H1 (cell line): Measurements from ENCODE around the gene CDH12. TPM values are rescaled to one million over a fixed set of nuclear protein-coding genes. Genes with fewer than 3 reads are reported as not detected.

ENCODE experiments used
- polyA plus RNA-seq, 7 experiments: library from polyadenylated mRNA; depleted of rRNA in 3 of 7; stranded (reverse) in 5 of 7; unstranded in 2 of 7; fragments of >200 nt in 5 of 7; fragments of 200-250 nt in 2 of 7; gene quantifications; 1 replicate in 5 of 7; 2 replicates in 1 of 7; 4 replicates in 1 of 7; pipeline versions ENCODE4 v1.2.1 to v1.2.3, GENCODE V29; 2011 to 2013; ENCODE audit warnings: missing spikeins in 2 of 7, mixed read lengths in 2 of 7
- total RNA-seq: library from RNA; stranded (reverse); fragmentation: NEBNext Ultra II Directional; extraction: Animal tissue kit (Norgen Biotek cat#: 25700); gene quantifications from 2 replicates; pipeline ENCODE4 v1.2.1, GENCODE V29; 2021
- TF ChIP-seq, protein P1 (sequence below): fragments of 300-600 bp; sonication (generic); IDR thresholded peaks from 2 replicates; pipeline ENCODE4 v1.7.1; 2012; ENCODE audit warnings: low read length, moderate library complexity, mild to moderate bottlenecking, inconsistent platforms; ENCODE audit not compliant: insufficient replicate concordance

Gene CDH12
- total and polyA plus RNA-seq, 2 of the 8 experiments (the other 6 are each of a cell fraction or from before 2014, with no cell fraction given): 0.03 TPM; not detected in 1

DNA sequence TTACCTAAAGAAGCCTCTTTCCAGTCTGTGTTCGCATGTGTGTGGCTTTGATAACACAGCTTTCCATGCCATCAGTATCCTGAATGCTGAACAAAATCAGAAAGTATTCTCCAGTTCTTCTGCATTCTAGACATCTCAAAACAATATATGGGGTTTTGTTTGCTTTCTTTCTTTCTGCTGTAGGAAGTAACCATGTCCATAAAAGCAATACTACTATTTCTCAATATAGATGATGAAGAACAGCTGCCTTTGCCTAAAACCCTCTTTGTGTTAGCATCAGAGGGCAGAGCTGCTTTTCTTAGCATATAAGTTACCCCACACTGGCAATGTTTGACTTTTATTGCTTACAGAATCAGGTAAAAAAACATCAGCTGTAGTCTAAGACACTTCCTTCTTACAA, 963.6 kb downstream of the CDH12 start (continued):
- TF ChIP-seq, protein P1, sequence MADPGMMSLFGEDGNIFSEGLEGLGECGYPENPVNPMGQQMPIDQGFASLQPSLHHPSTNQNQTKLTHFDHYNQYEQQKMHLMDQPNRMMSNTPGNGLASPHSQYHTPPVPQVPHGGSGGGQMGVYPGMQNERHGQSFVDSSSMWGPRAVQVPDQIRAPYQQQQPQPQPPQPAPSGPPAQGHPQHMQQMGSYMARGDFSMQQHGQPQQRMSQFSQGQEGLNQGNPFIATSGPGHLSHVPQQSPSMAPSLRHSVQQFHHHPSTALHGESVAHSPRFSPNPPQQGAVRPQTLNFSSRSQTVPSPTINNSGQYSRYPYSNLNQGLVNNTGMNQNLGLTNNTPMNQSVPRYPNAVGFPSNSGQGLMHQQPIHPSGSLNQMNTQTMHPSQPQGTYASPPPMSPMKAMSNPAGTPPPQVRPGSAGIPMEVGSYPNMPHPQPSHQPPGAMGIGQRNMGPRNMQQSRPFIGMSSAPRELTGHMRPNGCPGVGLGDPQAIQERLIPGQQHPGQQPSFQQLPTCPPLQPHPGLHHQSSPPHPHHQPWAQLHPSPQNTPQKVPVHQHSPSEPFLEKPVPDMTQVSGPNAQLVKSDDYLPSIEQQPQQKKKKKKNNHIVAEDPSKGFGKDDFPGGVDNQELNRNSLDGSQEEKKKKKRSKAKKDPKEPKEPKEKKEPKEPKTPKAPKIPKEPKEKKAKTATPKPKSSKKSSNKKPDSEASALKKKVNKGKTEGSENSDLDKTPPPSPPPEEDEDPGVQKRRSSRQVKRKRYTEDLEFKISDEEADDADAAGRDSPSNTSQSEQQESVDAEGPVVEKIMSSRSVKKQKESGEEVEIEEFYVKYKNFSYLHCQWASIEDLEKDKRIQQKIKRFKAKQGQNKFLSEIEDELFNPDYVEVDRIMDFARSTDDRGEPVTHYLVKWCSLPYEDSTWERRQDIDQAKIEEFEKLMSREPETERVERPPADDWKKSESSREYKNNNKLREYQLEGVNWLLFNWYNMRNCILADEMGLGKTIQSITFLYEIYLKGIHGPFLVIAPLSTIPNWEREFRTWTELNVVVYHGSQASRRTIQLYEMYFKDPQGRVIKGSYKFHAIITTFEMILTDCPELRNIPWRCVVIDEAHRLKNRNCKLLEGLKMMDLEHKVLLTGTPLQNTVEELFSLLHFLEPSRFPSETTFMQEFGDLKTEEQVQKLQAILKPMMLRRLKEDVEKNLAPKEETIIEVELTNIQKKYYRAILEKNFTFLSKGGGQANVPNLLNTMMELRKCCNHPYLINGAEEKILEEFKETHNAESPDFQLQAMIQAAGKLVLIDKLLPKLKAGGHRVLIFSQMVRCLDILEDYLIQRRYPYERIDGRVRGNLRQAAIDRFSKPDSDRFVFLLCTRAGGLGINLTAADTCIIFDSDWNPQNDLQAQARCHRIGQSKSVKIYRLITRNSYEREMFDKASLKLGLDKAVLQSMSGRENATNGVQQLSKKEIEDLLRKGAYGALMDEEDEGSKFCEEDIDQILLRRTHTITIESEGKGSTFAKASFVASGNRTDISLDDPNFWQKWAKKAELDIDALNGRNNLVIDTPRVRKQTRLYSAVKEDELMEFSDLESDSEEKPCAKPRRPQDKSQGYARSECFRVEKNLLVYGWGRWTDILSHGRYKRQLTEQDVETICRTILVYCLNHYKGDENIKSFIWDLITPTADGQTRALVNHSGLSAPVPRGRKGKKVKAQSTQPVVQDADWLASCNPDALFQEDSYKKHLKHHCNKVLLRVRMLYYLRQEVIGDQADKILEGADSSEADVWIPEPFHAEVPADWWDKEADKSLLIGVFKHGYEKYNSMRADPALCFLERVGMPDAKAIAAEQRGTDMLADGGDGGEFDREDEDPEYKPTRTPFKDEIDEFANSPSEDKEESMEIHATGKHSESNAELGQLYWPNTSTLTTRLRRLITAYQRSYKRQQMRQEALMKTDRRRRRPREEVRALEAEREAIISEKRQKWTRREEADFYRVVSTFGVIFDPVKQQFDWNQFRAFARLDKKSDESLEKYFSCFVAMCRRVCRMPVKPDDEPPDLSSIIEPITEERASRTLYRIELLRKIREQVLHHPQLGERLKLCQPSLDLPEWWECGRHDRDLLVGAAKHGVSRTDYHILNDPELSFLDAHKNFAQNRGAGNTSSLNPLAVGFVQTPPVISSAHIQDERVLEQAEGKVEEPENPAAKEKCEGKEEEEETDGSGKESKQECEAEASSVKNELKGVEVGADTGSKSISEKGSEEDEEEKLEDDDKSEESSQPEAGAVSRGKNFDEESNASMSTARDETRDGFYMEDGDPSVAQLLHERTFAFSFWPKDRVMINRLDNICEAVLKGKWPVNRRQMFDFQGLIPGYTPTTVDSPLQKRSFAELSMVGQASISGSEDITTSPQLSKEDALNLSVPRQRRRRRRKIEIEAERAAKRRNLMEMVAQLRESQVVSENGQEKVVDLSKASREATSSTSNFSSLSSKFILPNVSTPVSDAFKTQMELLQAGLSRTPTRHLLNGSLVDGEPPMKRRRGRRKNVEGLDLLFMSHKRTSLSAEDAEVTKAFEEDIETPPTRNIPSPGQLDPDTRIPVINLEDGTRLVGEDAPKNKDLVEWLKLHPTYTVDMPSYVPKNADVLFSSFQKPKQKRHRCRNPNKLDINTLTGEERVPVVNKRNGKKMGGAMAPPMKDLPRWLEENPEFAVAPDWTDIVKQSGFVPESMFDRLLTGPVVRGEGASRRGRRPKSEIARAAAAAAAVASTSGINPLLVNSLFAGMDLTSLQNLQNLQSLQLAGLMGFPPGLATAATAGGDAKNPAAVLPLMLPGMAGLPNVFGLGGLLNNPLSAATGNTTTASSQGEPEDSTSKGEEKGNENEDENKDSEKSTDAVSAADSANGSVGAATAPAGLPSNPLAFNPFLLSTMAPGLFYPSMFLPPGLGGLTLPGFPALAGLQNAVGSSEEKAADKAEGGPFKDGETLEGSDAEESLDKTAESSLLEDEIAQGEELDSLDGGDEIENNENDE: no peak
